ENCODE results near the gene SCRT2. TPM values are rescaled to one million over a fixed set of nuclear protein-coding genes. Genes with fewer than 3 reads are reported as not detected.
A peak's percentile ranks its signal among the peaks of the same experiment; 100 is the strongest.

The SCRT2 gene
- total RNA-seq, 1 experiment from 2014 or later = not detected

DNA sequence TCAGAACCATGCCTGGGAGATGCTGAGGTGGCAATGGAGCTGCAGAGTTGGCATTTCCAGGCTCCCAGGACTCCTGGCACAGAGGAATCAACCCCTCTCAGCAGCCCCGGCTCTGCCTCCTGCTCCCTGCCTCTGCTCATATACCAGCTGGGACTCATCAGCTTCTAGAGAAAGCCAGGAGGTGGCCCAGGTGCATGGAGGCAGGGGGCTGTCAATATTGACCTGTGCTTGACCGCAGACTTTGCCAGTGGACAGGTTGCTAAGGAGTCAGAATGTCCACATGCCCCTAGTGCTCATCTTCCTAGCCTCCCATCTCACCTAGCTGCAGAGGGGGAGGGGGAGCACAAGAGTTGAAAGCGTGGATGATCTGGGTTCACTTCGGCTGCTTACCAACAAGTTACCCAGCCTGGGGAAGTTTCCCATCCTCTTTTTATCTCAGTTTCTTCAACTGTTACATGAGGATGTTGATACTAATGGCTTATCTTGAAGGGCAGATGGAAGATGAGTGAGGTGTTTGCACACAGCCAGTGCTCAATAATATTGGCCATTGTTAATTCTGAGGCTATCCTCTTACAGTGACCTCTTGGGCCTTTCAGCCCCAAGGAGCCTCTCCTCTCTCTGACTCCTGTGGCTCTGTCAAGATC lies 9.2 kb upstream of the SCRT2 start:
- no peaks in the 10 kb centered on the region for H3K27me3 ChIP-seq
- no peaks in the 10 kb centered on the region for H3K9me3 ChIP-seq
- no peaks in the 10 kb centered on the region for H3K36me3 ChIP-seq
- DNase-seq = no peak
- H3K4me3 ChIP-seq = no peak overlapping the region

DNA sequence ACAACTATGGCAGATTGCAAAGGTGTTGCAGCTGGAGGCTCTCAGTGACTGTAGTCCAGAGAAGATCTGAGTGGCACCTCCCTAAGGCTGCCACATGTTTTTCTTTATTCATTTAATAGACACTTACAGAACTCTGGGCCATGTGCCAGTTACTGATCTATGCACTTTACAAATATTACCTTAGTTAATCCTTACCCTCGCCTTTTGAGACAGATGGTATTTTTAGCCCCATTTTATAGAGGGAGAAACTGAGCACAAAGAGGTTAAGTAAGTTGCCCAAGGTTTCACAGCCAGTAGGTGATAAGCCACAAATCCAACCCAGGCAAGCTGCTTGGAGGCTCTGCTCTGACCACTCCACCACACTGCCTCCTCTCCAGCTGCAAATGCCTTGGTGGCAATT lies 6.5 kb upstream of the SCRT2 start:
- Histone ChIP-seq H3K27me3 (no peaks in the 10 kb centered on the region), H3K4me3 (no peak overlapping the region), H3K9me3 (no peaks in the 10 kb centered on the region), H3K36me3 (no peaks in the 10 kb centered on the region)
- DNase-seq = no peak

DNA sequence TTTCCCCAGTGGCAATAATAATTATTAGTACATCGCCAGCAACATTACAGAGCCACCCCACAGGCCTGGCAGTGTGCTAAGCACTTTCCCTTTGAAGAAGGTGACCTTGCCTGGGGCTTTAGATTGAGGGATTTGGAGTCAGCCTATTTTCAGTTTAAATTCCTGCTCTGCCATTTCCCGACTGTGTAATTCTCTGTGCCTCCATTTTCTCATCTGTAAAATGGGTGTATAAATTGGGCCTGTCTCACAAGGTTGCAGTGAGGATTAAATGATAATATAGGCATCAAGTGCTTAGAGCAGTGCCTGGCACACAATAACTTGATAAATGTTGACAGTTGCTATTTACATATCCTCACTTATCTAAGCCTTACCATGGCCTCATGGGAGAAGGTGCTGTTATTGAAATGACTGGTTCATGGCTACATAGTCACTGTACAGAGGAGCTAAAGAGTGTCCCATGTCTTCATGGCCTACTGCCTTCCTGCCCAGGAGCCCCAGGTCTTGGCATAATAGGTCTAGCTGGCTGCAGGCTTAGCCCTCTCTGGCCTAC lies 5.1 kb upstream of the SCRT2 start:
- no peak for DNase-seq
- Histone ChIP-seq H3K4me3 (no peak overlapping the region), H3K27me3 (peaks cover 5% of the 10 kb centered on the region; the same call in 1 of the 2 replicates), H3K9me3 (no peaks in the 10 kb centered on the region), H3K36me3 (no peaks in the 10 kb centered on the region)

DNA sequence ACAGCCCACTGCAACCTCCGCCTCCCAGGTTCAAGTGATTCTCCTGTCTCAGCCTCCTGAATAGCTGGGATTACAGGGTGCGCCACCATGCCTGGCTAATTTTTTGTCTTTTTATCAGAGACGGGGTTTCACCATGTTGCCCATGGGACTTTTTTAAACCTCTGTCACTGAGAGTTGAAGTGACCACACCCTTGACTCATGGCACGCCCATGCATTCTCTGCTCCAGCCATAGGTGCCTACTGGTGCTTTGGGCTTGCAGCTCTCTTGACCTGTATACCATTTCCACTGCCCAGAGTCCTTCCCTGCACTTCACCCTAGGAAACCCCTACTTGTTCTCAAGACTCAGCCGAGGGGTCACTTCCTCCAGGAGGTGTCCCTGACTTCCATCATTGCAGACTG lies 2.4 kb upstream of the SCRT2 start:
- Histone ChIP-seq H3K9me3 (no peaks in the 10 kb centered on the region), H3K36me3 (no peaks in the 10 kb centered on the region), H3K27me3 (peaks cover 6% of the 10 kb centered on the region; the same call in 1 of the 2 replicates), H3K4me3 (no peak overlapping the region)
- DNase-seq = no peak

DNA sequence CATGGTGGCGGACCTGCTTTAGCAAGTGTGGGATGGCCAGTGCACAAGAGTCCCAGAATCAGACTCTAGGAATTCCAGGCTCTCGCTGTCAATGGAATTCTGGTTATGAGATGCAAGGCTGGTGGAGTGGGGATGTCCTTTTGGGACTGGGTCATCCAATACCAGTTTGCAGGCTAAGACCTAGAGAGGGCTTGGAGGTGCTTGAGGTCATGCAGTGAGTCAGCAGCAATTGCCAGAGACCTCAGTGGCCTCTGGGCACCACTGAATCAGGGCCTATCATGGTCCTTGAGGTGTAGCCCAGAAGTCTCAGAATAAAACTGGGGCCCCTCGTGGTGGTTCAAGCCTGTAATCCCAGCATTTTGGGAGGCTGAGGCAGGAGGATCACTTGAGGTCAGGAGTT lies 1.4 kb upstream of the SCRT2 start:
- H3K27me3 ChIP-seq = peaks cover 6% of the 10 kb centered on the region; the same call in 1 of the 2 replicates
- no peak for DNase-seq
- no peak overlapping the region for H3K4me3 ChIP-seq
- no peaks in the 10 kb centered on the region for H3K36me3 ChIP-seq
- no peaks in the 10 kb centered on the region for H3K9me3 ChIP-seq

DNA sequence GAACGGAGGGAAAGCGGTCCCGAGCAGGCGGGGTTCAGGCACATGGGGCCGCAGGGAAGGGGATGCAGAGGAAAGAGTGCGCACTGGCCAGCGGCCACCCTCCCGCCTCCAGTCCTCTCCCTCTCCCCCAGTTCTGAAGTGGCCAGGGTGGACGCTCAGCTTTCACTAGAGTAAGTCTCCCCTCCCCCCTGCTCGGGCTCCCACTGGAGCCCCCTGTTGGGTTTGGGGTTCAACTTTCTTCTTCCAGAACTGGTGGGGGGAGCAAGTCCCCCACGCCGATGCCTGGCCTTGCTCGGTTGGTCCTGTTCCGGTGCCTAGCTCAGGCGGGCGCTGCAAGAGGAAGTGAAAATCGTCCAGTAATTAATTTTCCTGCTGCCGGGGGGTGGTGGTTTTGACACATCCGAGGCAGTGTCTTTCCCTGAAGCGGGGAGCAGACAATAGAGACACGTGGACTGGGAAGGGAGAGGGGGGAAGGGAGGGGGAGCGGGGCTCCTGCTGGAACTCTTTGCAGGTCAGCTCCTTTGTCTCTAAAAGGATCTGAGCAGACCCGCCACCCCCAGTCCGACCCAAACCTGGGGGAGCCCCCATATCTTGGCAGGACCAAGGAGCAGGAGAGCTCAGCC lies 824 bp upstream of the SCRT2 start:
- Histone ChIP-seq H3K27me3 (peaks cover 6% of the 10 kb centered on the region; the same call in 1 of the 2 replicates), H3K36me3 (no peaks in the 10 kb centered on the region), H3K4me3 (no peak overlapping the region), H3K9me3 (no peaks in the 10 kb centered on the region)
- DNase-seq = no peak

DNA sequence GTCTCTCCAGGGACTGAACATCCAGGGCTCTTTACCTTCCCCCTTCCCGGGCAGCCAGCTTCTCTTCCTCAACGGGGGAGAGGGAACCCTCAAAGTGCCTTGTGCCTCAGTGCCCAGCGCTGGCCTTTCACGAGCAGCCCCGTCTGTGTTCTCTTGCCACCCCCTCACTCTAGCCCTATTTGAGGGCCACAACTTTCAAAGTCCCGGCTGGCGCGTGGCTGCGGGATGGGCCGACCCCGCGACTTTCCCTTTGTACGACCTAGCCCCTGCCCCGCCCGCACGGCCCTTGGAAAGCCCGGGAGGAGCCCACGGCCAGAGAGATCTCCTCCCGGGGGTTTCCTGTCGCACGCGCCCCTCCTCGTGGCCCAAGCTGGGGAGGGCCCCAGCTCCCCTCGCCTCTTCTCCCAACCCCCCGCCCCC lies 559 bp downstream of the SCRT2 start:
- no peak for DNase-seq
- Histone ChIP-seq H3K4me3 (no peak overlapping the region), H3K9me3 (no peaks in the 10 kb centered on the region), H3K27me3 (peaks cover 6% of the 10 kb centered on the region; the same call in 1 of the 2 replicates), H3K36me3 (no peaks in the 10 kb centered on the region)

DNA sequence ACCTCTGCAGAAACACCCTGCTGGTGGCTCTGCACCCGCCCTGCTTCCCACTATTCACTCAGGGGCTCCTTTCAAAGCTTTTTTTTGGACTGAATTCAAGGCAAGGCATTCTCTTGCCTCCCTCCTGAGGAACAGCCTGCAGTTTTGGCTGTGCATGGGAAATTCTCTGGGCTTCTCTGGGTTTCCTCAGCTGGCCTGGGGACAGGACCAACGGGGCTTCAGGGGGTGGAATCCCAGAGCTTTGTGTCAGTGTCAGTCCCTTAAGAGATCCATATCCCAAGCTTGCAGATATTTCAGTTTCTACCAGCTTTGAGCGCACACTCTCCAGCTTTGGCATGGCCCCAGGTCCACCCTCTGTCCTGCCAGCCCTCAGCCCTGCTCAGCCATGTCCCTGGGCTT lies 2.0 kb downstream of the SCRT2 start:
- Histone ChIP-seq H3K4me3 (no peak overlapping the region), H3K27me3 (peaks cover 6% of the 10 kb centered on the region; the same call in 1 of the 2 replicates), H3K9me3 (no peaks in the 10 kb centered on the region), H3K36me3 (no peaks in the 10 kb centered on the region)
- no peak for DNase-seq

DNA sequence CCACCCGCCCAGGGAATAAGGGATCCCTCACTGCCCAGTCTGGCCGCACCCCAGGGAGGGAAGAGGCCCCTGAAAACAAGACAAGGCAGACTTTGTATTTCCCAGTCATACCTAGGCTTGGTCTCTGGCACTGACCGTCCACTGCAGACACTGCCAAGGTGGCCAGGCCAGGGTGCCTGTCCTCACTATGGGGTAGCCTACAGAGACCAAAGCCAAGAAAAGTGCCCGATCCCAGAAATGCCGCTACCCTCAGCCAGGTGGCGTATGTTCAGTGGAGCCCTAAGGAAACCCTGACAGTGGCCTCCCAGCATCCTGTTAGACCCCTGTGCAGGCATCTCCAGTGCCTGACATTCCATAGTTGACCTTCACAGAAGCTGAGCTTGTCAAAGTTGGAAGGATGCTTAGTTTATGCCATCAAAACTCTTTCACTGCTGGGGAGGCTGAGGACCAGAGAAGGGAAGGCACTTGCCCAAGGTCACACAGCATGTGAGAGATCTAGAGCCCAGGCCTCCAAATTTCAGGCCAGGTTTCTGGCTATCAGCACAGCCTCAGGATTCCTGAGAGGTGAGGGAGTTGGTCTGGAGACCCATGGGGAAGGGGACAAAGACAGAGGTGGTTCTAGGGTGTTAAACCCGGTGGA lies 2.5 kb downstream of the SCRT2 start:
- no peak for DNase-seq
- Histone ChIP-seq H3K4me3 (no peak overlapping the region), H3K27me3 (peaks cover 6% of the 10 kb centered on the region; the same call in 1 of the 2 replicates), H3K36me3 (no peaks in the 10 kb centered on the region), H3K9me3 (no peaks in the 10 kb centered on the region)

DNA sequence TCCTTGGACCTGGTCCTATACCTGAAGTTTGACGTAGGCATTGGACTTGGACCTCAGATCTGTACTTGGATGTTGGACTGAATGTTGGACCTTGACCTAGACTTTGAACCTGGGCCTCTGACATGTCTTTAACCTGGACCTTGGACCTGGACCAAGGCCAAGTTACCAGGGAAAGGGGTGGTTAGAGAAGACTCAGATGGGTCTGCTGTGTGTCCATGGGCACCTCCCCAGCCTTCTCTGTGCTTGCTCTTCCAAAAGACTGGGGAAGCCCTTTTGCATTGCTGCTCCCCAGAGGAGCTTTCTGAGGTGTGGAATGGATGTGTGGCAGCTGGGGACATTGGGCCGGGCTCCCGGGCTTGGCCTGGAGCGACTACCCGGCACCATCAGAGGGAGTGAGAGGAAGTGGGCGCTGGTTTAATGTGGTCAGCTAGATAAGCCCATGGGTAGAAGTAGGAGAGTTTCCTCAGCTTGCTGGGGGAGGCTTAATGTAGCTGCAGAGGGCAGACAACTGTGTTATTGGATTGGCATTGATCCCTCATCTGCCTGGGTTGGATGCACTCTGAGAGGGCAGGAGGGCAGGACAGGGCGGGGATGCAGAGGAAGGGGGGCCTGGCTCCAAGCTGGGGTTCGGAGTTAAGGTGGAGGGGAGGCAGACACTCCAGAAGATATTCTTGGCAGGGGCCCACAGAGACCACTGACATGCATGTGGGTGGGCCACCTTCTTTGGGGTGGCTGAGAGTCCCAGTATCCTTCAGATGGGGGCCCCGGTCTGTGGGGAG lies 4.2 kb downstream of the SCRT2 start:
- no peak for DNase-seq
- H3K4me3 ChIP-seq = no peak overlapping the region
- H3K27me3 ChIP-seq = peaks cover 6% of the 10 kb centered on the region; the same call in 1 of the 2 replicates
- no peaks in the 10 kb centered on the region for H3K9me3 ChIP-seq
- no peaks in the 10 kb centered on the region for H3K36me3 ChIP-seq

DNA sequence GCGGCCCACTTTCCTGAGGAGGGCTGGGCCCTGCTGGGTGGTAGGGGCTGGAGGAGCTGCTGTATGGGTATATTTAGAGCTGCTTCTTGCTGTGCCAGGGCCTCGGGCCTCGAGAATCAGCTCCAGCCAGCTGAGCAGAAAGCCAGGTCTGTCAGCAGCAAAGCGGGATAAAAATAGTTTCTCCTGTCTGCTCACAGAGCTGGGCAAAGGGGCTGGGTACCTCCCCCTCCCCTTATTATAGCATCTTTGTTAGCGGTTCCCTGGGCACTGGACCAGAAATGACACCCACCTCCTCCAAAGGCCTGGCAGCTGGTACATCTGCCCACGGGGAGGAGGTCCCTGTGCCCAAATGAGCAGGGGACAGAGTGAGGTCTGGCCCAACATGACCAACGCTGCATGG lies 6.0 kb downstream of the SCRT2 start:
- no peak for DNase-seq
- H3K9me3 ChIP-seq = no peaks in the 10 kb centered on the region
- peaks cover 2% of the 10 kb centered on the region; the same call in 1 of the 2 replicates for H3K27me3 ChIP-seq
- H3K36me3 ChIP-seq = no peaks in the 10 kb centered on the region
- H3K4me3 ChIP-seq = no peak overlapping the region

DNA sequence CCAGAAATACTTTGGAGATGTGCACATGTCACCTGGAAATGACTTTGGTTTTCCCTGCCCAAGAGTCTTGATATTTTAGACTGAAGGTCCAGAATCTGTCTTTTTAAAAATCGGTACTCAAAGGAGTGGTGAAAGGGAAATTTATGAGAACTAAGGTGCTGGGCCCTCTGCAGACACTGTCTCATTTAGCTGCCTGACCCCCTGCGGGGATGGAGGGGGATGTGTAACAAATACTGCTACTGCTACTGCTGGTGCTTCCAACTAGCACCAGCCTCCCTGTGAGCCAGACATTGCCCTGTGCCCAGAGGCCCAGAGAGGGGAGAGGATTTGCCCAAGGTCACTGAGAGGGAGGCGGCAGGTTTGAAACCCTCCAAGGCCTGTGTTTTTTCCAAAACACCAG lies 7.0 kb downstream of the SCRT2 start:
- no peaks in the 10 kb centered on the region for H3K9me3 ChIP-seq
- H3K27me3 ChIP-seq = peaks cover 8% of the 10 kb centered on the region; the same call in 1 of the 2 replicates
- H3K4me3 ChIP-seq = no peak overlapping the region
- H3K36me3 ChIP-seq = no peaks in the 10 kb centered on the region
- no peak for DNase-seq

DNA sequence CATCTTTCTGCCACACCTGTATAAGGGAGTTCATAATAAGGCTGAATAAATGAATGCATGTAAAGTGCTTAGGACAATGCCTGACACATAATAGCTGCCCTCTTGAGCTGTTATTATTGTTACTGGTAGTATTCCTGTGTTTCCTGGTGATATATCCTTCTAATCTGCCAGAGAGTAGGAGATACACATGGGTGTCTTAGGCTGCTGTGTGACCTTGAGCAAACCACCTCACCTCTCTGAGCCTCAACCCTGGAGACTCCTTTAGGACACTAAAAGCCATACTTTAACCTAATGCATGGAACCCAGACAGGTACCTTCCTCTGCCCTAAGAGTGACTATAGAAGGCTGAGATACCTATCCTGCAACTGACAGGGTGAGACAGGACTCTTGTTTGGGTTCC lies 7.6 kb downstream of the SCRT2 start:
- H3K9me3 ChIP-seq = no peaks in the 10 kb centered on the region
- H3K4me3 ChIP-seq = no peak overlapping the region
- peaks cover 8% of the 10 kb centered on the region for H3K27me3 ChIP-seq
- H3K36me3 ChIP-seq = no peaks in the 10 kb centered on the region
- no peak for DNase-seq

DNA sequence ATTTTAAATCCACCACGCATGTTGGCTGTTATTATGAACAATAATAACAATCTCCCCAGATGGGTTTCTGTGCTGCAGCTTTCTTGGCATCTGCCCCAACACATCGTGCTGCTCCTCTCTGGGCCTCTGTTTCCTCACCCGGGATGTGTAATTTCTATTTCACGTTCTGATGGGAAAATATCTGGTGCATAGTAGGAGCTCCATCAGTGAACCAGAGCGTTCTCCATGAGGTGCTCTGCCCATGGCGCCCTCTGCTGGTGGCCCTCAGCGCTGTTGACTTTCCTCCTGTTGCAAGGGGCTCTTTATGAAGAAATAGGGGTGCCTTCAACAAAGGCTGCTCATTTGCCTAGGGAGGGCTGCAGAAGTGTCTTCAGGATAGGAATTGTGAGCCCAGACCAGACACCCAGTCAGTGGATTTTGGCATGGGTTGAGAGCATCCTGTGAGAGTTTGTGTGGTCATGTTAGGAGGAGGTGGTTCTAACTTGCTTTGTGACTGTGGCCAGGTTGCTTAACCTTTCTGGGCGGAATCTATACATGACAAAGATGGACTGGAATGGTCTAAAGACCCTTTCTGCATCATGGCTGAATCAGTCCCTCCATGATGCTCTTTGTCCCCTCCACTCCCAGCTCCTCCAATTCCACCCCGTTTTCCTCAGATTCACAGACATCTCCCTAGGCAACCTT lies 8.1 kb downstream of the SCRT2 start:
- Histone ChIP-seq H3K36me3 (no peaks in the 10 kb centered on the region), H3K27me3 (peaks cover 8% of the 10 kb centered on the region), H3K9me3 (no peaks in the 10 kb centered on the region), H3K4me3 (no peak overlapping the region)
- DNase-seq = peak; percentile 15

DNA sequence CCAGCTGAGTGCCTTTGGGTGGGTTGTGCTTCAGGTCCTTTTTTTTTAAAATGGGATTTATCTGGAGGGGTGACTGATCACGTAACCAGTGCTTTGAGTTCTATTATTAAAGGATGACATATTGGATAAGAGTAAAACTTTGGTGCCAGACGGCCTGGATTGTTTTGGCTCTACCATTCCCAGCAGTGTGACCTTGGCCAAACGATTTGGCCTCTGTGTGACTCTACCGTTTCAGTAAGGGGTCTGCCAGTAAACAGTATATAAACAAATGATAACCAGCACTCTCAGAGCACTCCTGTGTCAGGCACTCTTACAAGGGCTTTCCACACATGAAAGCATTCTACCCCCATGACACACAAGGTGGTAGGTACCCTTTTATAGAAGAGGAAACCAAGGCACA lies 8.7 kb downstream of the SCRT2 start:
- Histone ChIP-seq H3K27me3 (peaks cover 8% of the 10 kb centered on the region), H3K36me3 (no peaks in the 10 kb centered on the region), H3K9me3 (no peaks in the 10 kb centered on the region), H3K4me3 (no peak overlapping the region)
- no peak for DNase-seq

DNA sequence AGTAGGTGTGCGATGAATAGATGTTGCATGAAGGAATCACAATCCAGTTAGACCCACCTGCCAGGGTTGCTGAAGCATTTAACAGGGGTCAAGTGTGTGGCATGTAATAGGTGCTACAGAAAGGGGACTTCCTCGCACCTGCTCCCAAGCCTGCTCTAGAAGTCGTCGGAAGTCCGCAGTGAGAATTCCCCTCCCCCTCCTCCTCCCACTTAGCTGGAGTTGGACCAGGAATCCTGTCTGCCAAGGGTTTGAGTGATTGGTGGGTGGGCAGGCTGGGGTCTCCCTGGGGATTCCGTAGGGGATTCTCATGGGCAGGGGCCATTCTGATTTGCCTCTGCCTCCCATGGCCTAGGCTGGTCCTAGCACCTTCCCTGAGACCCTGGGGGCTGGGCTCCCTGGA lies 10.3 kb downstream of the SCRT2 start:
- no peak overlapping the region for H3K4me3 ChIP-seq
- peaks cover 8% of the 10 kb centered on the region for H3K27me3 ChIP-seq
- no peaks in the 10 kb centered on the region for H3K9me3 ChIP-seq
- H3K36me3 ChIP-seq = no peaks in the 10 kb centered on the region
- DNase-seq = no peak

Measured in MG63 (cell line).